ENCODE data around the gene GATAD2A.

DNA sequence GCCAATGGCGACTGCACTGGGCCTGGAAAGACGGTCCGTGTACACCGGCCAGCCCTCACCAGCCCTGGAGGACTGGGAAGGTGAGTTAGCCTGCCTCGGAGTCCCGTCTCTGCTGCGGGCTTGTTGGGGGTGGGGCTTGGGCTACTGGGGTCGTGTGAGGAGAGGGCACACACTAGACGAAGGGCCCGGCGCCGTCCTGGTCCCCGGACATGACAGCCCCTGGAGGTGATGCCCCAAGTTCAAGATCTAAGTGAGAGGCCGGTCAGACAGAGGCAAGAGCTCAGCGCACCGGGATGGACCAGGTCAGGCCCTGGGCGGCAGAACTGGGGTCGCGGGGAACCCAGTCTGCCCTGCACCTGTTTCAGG is 134.2 kb downstream of the GATAD2A start:
- TF ChIP-seq, protein P1, sequence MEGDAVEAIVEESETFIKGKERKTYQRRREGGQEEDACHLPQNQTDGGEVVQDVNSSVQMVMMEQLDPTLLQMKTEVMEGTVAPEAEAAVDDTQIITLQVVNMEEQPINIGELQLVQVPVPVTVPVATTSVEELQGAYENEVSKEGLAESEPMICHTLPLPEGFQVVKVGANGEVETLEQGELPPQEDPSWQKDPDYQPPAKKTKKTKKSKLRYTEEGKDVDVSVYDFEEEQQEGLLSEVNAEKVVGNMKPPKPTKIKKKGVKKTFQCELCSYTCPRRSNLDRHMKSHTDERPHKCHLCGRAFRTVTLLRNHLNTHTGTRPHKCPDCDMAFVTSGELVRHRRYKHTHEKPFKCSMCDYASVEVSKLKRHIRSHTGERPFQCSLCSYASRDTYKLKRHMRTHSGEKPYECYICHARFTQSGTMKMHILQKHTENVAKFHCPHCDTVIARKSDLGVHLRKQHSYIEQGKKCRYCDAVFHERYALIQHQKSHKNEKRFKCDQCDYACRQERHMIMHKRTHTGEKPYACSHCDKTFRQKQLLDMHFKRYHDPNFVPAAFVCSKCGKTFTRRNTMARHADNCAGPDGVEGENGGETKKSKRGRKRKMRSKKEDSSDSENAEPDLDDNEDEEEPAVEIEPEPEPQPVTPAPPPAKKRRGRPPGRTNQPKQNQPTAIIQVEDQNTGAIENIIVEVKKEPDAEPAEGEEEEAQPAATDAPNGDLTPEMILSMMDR (IDR thresholded peaks at IDR 0.05) = no peak
- TF ChIP-seq POLR2A (IDR thresholded peaks at IDR 0.05) = no peak
